Germinal center (tissue), 1 donor: Measurements from ENCODE around the gene KRT84.
"Not testable (repeated sequence)": the region's sequence is repeated elsewhere in the genome, so short reads cannot be mapped to it uniquely, and the experiment has no call there.

Experiments
- DNase-seq: peaks from one replicate; pipeline ENCODE4 v3.0.0; 2012; ENCODE audit warnings: mixed read lengths, low spot score

Gene KRT84

DNA sequence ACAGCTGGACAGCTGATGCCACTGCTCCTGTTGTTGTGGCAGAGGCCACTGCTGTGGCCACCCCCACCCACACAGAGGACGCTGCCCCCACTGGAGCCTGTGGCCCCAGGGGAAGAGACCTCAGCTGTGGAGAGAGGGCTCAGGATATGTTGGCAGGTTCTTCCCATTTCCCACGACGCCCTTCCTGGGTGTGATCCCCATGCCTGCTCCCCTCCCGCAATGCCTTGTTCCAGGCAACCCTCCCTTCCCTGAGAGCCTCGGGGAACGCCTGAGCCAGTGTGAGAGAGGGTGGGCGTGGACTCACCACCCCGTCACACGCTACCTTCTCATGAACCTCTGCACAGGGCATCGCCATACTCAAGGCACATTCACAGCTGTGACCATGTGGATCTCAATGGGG lies 26.4 kb upstream of the KRT84 start:
- no peak for DNase-seq

DNA sequence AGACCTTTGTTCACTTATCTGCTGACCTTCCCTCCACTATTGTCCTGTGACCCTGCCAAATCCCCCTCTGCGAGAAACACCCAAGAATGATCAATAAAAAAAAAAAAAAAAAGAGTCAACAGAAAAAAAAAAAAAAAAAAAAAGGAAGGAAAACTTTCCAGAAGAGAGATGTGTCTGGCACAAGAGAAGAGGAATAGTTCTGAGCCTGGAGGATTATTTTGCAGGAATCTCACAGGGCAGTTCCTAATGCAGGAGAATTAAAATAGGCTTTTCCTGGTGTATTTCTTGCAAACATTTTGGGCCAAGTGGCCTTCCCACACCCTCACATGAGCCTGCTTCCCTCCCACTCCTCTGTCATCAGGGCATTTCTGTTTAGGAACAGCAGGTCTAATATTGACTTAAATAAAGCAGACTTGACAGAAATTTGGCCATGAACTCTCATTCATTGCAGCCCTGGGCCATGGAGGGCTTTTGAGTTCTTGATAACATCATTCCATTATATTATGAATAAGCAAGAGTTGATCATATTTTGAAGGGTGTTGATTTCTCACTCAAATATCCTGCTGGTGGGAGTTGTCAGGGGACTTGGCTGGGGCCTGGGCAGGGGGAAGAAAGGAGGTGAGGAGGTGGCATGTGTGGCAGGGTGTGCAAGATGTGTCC lies 25.3 kb upstream of the KRT84 start:
- not testable (repeated sequence) for DNase-seq

DNA sequence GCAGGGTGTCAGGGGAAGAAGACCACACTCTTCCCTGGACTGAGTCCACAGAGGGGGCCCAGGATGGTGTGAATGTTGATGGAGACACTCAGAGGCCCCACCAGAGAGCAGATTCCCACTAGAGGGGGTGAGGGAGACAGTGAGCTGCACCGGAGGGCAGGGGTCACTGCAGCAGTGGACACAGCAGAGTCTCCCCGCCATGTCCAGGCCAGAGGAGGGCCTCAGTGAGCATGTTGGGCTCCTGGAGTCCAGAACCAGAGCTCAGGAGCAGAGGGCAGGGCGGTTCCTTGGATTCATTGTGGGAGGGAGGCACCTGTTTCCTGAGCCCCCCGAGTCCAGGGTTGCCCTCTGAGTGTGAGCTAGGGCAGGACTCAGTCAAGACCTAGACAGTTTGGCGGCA lies 22.5 kb upstream of the KRT84 start:
- no peak for DNase-seq

DNA sequence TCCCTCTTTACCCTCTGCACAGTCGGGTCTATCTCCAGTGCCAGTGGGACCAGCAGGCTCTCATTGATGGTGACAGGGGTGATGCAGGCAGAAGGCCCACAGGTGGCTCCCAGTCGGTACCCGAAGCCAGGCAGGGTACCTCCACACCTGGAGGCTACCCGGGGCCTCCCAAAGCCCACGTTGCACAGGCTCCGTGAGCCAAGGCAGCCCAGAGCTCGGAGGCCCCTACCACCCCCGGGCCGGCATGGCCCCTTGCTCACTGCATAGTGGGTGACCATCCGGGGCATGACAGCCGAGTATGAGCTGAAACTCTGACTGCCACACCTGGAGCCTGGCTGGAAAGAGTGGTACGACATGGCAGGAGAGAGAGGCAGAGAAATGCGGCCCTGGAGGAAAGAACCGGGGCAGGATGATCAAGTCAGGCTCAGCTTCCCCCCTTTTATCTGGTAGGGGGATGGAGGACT lies 20.5 kb upstream of the KRT84 start, which contains the start of gene KRT82:
Gene KRT82, minus strand, starts transcription at position 414 of the 464 bp plus-strand sequence. Its CDS starts 58 bp downstream, at position 356.
- no peak for DNase-seq

DNA sequence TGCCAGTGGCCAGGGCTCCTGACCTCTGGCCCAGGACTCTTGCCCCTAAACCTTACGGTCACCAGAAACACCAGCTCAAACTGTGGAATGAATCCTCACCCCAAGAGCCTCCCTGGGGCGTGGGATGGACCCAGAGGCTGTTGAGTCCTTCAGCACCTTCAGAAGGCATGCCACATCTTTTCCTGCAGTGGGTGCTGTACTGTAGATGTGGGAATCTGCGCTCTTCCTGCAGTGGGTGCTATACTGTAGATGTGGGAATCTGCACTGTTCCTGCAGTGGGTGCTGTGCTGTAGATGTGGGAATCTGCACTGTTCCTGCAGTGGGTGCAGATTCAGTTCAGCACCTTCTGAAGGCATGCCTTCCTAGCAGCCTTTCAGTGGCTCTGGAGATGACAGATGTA lies 19.5 kb upstream of the KRT84 start:
- DNase-seq = no peak

DNA sequence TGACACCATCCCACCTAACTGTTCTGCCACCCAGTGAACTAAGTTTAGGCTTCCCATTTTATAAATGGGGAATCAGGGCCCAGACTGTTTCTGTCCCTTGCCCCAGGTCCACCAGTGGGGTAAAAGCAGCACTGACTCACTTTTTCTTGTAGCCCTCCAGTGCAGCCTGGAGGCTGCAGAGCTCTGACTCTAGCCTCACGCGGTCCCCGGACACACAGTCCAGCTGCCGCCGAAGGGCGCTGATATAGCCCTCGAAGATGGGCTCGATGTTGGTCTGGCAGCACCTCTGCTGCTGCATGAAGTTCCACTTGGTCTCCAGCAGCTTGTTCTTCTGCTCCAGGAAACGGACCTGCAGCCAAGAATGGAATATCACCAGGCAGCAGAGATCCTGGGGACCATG lies 18.1 kb upstream of the KRT84 start:
- DNase-seq = no peak

DNA sequence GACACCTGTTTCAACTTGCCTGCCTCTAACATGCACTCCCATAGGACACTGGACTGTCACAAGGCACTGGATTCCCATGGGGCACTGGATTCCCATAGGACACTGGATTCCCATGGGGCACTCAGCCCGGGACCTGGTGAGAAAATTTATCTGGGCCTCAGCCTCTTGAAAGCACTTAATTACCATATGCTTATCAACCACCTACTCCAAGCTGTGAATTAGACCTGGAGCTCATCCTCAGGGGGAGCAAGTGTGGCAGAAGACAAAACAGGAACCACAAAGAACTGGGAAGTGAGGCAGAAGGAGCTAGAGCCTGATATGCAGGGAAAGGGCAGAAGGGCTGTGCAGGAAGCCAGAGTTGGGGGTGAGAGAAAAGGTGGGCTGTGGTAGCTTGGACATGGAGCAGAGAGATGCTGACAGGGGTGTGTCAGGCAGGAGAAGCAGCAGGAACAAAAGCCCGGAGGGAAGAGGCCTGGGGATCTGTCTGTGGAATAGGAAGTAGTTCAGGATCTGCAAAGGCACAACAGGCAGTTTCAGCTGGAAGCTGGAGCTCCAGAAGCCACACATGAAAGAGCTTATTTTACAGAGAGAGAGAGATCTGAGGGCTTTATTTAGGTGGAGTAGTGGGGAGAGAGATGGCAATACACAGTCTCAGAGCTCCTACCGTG lies 17.6 kb upstream of the KRT84 start:
- no peak for DNase-seq

DNA sequence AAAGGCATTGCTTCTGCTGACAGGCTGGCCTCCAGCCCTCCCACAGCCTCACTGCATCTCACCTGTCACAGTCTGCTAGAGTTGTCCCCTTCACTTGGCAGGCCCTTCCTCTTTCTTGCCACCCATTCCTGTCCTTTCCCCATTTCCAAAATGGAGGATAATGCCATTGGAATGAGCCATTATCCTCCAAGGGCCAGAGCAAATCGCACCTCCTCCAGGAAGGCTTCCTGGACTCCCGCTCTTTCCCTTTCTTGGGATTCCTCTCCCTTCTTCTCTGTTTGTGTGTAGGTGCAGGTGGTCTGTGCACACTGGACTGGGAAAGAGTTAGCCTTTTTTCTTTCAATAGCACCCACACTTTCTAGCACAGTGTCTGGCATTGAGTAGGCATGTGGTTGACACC lies 16.9 kb upstream of the KRT84 start:
- no peak for DNase-seq

DNA sequence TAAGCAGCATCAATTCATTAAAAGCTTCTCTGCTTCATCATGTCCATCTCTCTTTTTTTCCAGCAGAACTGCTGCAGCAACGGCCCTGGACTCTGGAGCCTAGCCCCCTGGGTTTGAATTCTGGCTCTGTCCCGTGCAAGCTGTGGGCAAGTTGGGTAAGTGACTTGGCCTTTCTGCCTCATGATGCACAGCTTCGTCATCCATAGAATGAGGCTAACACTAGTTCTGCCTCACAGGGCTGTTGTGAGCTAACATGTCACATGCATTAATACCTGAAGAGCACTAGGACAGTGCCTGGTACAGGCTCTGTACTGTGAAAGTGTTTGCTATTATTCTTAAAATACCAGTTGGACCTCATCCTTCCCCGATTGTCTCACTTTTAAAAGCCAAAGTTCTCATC lies 16.5 kb upstream of the KRT84 start:
- DNase-seq = no peak

DNA sequence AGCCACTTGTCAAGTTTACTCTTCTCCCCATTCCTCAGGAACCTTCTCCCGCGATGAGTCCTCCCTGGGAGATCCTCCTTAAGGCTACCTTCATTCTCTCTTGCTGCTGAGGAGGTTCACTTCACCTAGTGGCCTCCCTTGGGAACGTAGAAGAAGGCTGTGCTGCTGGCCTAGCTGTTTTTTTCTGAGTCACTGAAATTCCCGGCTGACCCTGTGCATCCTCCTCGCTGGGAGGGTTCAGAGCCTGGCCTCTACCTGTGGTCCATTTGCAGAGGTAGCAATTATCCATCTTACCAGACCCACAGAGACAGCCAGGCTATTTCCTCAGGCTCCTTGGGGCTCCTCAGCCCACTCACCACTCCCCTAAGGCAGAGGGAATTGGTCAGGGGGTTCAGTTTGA lies 16.1 kb upstream of the KRT84 start:
- DNase-seq = no peak

DNA sequence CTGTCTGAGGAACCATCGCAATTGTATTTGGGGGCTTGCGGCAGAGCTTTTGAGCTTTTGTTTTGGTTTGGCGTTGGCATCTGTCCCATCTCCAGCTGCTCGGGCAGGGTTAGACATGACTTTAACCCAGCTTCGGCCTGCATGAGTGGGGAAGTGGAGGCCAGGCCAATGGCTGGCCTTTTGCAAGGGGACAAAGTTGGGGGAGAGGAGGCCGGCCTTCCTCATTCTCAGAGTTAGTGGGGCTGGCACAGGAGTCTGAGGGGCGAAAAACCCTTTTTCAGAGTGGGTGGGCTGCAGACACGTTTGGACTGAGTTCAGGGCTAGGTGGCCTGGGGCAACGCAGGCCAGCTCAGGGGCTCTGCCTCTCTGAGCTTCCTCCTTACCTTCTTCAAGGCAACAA lies 15.5 kb upstream of the KRT84 start:
- DNase-seq = no peak

DNA sequence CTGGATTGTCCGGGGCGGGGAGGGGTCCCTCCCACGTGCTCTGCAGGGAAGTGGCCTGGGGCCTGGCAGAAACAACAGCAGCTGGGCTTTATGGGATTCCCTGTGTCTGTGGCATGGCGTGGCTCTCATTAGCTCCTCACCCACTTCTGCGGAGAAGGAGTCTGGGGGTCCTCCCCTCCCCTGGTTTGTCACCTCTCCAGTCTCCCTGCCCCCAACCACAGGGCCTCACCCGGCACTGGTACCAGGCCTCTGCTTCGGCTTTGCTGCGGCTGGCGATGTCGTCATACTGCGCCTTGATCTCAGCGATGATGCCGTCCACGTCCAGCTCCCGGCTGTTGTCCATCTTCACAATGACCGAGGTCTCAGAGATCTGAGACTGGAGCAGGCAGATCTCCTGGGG lies 14.3 kb upstream of the KRT84 start:
- no peak for DNase-seq

DNA sequence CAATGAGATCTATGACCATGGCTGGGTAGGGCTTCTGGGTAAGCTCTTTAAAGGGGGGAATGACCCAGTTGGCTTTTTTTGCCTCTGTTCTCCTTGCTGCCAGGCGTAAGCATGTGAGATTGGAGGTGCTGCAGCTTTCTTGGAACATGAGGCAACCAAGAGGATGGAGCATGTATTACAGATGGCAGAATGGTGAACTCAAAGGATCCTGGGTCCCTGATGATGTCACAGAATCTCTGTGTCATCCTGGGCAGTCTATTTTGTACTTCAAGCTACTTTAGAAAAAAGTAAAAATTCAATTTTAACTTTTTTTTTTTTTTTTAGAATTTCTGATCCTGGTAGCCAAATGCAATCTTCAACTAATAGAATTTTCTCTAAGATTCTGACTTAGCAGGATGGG lies 12.7 kb upstream of the KRT84 start:
- DNase-seq = no peak

DNA sequence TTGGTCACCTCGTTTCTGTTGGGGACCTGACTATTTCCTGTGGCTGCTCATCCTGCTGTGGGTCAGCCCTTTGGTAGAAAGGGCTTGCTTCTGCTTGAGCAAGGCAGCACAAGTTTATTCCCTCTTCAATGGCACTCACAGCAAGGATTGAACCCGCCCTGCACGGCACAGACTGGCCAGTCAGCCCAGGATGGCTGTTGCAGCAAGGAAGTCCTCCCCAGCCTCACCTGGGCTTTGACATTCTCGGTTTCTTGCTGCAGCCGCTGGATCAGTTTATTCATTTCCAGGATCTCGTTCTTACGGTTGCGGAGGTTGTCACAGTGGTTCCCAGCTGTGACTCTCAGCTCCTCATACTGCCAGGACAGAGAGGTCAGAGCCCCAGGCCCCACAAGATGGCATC lies 11.2 kb upstream of the KRT84 start:
- no peak for DNase-seq

DNA sequence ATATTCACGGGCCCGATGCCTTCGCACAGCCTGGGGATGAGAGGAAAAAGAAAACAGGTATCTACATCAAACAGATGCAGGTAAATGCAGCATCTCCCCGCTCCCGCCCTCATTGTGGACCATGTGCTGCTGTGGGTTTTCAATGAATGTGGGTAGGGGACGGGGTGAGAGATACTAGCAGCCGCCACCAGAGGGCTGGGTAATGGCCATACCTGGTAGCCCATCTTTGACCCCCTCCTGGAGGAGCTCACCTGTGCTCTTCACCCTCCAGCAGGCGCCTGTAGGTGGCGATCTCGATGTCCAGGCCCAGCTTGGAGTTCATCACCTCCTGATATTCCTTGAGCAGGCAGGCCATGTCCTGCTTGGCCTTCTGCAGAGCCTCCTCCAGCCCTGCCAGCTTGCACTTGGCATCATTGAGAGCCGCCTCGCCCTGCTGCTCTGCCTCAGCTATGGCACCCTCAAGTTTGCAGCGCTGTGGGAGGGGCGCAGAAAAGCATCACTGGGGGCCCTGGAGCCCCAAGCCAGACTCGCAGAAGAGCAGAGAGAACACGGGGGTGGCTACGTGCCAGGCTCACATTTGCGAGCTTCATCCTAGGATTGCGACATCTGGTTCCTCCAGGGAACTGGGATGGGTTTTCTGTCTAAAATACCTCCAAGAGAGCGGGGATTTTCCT lies 10.4 kb upstream of the KRT84 start:
- peak; percentile 55 for DNase-seq

DNA sequence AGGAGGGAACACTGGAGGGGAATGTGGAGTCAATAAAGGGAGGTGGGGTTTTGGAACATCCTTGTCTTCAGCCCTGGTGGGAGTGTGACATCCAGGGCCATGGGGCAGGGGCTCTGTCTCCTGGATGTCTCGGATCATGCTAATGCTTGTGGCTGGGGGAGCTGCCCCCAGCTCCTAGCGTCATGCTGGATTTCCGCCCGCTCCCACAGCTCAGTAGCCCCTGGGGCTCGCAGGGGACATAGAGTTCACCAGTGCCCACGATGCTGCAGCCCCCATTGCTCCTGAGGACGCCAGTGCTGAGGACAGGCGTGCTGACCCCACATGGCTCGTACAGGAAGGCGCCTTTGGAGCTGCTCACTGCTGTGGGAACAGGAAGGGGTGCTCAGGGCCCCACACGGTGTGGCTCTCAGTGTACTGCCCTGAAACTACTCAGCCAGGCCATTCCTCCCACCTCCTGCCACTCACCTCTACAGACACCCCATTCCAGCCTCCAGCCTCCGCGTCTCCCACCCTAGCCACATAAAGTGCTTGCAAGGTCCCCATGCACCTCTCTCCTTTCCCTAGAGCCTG lies 9.5 kb upstream of the KRT84 start:
- no peak for DNase-seq

DNA sequence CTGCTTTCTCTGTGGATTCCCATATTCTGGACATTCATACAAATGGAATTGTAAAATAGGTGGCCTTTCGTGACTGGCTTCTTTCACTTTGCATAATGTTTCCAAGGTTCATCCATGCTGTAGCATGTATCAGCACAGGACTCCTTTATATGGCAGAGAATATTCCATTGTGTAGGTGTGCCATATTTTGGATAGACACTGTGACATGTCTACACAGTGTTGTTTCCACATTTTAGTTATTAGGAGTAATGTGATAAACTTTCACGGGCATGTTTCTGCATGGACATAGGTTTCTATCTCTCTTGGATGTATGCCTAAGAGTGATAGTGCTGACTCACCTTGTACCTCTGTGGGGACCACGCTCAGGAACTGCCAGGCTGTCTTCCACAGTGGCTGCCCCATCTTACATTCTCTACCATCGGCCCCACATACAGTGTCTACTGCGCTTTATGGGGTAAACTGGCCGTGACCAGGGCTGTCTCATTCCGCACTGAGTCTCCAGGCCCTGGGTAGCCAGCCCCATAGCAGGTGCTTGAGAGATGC lies 7.1 kb upstream of the KRT84 start:
- no peak for DNase-seq

DNA sequence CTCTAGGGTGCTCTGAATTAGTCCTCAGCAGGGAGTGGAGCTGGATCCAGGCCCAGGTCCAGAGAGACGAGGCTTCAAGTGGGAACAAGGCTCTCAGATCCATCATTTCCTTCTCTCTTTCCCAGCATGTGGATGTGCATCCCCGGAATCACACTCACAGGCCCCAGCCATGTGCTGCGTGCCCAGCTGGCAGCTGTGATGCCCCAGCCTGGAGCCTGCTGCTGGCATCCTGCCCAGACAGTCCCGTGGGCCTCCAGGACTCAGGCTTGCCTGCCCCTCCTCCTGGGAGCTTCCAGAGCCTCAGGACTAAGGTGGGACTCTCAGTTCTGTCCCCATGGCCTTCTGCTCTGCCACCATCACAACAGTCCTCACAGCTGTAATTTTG lies 6.2 kb upstream of the KRT84 start:
- no peak for DNase-seq

DNA sequence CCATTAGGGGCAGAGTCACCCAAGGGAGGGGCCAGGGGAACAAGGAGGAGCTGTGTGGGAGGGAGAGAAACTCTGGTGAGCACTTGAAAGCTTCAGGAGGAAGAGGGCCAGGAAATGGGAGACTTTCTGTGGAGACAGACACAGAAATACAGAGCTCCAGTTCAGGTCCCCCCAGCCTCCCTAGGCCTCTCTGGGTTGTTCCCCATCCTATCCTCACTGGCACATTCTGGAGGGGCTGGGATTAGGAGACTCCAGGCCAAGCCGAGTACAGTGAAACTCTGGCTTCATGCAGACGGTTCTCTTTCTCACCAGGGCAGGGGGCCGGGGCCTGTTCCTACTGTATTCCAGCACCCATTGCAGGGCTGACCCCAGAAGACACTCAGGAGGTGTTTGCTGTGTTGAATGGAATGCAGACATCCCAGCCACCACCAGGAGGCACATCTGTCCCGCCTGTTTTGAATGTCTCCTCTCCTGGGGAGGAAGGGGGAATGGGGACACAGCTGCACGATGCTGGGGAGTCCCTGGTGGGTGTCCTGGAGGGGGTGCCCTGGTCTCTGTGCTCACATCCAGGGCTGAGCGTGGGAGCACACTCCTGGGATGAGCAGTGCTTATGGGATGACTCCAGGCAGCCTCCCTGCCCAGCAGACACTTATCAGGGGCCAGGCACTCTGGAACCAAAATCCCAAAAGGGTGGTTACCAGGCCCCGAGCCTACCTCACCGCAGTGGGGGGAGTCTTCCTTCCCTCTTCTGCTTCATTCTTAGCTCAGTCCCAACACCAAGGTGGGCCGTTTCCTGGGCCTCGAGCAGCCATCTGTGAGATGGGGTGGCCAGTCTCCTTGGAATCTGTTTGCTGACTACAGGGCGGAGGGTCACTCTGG lies 5.5 kb upstream of the KRT84 start:
- no peak for DNase-seq

DNA sequence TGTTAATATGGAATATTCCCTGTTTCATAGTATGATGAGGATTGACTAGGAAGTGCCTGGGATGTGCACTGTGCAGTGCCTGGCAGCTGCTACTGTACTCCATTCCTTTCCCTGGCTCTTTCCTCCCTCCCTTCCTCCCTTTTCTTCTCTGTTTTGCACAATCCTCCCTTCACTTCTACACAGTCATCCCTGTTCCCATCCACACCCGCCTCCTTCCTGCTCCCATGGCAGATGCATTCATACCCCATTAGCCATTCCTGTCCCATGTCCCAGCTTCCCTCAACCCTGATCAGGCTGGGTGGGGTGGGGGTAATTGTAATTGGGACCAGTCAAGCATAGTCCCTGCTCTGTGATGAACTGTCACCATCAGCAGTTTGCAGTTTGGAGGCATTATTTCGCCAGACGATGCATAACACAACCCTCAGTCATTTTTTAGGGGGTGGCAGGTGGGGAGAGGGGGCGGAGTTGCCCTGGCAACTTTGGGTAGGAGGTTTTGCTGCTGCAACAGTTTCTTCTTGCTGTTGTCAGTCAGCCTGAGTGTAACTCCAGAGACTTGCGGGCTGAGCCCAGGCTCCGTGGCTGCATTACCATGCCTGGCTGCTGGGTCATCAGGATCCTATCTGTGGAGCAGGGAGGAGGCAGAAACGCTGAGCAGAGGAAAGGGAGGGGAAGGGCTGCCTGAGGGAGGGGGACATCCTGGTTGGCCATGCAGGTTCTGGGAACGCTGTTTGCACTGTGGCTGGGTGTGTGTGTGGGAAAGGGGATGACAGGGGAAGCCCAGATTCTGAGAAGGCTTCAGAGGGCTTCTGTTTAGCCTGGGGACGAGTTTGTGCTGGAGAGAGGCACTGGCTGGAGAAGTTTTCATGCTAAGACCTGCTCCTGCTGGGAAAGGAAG lies 4.1 kb upstream of the KRT84 start:
- no peak for DNase-seq

DNA sequence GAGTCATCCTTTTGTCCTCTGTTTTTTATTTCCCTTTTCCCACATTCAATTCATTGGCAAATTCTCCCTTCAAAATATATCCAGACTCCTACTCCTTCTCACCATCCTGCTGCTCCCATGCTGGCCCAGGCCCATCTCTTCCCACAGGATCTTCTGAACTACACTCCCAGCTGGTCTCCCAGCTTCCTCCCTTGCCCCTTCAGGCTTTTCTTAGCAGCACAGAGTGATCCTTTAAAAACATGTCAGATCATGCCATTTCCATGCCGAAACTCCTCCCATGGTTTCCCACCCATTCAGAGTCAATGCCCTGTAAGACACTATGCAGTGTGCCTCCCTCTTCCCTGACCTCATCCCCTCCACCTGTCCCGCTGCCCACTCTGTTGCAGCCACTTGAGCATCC lies 2.4 kb upstream of the KRT84 start:
- no peak for DNase-seq
